Glomerular visceral epithelial cell (primary cell): Measurements from ENCODE around the gene PGBD2.
A peak's percentile ranks its signal among the peaks of the same experiment; 100 is the strongest.
"Not testable (repeated sequence)": the region's sequence is repeated elsewhere in the genome, so short reads cannot be mapped to it uniquely, and the experiment has no call there.

Experiments
- DNase-seq: peaks from one replicate; pipeline ENCODE4 v3.0.0-alpha.2; 2016; ENCODE audit errors: extremely low spot score

Gene PGBD2

DNA sequence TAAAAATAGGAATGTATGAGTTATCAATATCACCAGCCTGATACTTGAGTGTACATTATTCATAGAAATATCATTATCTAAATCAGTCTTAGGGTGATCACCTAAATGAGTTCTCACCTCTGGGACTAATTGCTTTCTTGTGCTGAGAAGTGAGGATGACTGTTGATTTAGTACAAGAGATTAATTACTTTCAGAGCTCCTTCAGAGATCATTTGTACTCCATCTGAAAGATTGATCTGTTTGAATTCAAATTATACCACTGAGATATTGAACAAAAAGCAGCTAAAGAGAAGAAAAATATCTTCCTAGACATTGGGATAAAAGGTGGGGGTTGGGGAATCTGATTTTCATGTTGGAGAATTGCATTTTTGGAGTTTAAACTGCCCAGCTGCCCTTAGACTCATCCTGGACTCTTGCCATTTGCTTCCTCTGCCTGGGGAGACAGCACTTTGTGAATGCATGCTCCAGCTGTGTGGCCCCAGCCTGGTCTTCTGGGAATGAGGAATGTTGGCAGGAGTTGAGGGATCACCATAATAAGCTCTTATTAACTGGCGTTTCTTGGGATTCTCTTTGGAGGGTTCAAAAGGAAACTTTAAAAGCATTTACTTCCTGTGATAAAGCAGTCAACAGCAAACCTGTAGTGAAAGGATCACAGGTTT, 19.7 kb upstream of the PGBD2 start:
- DNase-seq, result no peak

DNA sequence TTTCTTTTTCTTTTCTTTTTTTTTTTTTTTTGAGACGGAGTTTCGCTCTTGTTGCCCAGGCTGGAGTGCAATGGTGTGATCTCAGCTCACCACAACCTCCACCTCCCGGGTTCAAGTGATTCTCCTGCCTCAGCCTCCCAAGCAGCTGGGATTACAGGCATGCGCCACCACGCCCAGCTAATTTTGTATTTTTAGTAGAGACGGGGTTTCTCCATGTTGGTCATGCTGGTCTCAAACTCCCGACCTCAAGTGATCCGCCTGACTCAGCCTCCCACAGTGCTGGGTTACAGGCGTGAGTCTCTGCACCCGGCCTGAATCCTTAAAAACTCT, 16.2 kb upstream of the PGBD2 start:
- DNase-seq, result not testable (repeated sequence)

DNA sequence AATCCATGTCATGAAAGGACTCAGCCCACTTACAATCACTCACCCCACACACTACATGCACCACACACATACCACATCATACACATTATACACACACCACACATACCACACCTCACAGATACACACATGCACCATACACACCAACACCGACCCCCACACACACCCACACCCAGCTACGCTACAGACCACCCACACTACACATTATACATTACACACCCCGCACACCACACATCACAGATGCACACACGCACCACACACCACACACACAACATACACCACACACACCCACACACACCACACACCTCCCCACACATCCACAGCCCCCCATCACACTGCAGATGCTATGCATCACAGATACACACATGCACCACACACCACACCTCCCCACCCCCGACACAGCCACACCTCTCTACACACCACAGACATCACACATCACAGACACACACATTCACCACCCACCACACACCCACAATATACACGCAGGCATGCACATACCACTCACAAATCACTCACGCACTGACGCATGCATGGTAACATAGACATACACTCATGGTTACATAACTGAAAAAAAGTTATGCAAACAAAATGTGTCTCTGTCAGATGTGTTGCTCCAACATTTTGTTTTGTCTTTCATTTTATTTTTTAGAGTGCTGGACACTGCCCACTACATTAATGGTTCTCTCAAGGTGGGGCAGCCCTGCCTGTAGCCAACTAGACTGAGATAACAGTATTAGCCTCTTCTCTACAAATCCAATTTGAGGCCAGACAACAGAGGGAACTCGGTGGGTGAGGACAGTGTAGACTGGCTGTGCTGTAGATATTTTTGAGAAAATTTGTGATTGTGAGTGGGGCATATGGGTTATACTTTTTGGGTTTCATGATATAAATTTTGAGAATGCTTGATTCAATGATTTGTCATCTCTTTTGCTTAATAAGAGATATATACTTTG, 15.2 kb upstream of the PGBD2 start:
- no peak for DNase-seq

DNA sequence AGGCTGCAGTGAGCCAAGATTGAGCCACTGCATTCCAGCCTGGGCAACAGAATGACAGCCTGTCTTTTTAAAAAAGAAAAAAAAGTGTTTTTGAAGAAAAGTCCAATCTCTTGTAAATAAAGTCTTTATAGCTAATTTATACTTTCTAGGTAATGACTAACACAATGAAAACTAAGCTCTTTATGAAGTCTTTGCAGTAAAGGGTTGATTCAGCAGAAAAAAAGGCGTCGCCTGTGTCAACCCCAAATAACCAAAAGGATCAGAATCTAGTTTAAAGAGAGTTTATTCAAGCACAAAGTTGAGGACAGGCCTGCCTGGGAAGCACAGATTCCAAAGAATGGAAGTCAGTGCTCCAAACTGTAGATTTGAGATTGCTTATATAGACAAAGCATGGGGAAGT, 14.3 kb upstream of the PGBD2 start:
- DNase-seq, result no peak

DNA sequence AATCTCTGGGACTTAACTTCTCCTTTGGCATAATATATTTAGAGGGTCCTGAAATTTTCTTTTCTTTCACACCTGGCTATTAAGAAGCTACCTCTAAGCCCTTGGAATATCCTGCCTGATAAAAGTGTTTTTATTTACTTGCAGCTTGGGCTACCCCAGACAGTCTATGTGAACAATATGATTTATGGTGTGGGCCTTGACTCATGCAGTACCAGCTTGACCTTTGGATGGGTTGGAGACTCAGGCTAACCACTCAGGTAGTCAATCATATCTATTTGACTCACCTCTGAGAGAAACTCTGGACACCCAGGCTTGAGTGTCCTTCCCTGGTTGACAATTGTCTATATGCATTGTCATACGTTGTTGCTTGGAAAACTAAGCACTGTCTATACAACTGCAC, 13.4 kb upstream of the PGBD2 start:
- no peak for DNase-seq

DNA sequence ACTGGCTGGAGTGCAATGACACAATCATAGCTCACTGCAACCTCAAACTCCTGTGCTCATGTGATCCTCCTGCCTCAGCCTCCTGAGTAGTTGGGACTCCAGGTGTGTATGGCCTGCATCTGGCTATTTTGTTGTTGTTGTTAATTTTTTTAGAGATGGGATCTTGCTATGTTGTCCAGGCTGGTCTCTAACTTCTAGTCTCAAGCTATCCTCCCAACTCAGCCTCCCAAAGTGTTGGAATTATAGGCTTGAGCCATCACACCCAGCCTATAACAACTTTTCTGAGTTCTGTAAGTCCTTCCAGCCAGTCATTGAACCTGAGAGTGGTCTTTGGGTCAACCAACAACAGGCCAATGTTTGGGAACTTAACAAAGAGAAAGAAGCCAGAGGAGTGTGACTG, 11.2 kb upstream of the PGBD2 start:
- DNase-seq, result no peak

DNA sequence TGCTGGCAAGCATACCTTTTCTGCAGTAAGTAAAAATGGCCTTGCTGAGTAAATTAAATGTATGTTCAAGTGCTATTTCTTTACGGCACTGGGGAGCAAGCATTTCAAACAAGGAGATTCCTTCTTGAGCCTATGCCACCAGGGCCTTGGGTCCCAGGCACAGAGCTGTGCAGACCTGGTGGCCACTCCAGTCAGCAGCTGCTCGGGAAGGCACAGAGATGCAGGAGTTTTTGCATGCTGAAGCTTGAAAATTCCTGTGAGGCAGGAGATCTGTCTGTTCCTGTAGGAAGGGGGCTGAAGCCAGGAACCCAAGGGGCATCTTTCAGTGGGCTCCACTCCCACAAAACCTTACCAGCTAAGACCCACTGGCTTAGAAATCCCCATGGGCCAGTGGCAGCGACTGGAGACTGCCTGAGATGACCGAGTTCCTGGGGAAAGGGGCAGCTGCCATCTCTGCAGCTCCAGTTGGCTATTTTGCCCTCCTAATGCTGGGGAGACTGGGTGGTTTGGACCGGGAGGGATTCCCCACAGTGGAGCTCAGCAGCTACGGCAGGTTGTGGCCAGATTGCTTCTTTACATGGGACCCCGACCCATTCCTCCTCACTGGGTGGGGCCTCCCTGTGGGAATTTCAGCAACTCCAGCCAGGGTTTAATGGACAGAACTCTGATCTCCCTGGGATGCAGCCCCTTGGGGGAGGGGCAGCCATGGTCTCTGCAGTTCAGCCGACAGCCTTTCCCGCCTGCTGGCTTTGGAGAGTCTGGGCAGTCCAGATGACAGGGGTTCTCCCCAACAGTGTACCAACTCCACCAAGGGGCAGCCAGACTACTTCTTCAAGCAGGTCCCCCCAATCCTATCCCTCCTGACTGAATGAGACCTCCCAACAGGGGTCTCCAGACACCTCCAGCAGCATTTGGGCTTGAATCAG, 8.4 kb upstream of the PGBD2 start:
- DNase-seq, result no peak

DNA sequence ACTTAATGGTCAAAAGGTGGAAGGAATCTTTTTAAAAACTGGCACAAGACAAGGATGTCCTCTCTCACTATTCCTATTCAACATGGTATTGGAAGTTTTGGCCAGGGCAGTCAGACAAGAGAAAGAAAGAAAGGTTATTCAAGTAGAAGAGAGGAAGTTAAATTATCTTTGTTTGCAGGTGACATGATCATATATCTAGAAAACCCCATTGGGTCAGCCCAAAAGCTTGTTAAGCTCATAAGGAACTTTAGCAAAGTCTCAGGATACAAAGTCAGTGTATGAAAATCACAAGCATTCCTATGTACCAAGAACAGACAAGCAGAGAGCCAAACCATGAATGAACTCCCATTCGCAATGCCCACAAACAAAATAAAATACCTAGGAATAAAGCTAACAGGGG, 5.4 kb upstream of the PGBD2 start:
- no peak for DNase-seq

DNA sequence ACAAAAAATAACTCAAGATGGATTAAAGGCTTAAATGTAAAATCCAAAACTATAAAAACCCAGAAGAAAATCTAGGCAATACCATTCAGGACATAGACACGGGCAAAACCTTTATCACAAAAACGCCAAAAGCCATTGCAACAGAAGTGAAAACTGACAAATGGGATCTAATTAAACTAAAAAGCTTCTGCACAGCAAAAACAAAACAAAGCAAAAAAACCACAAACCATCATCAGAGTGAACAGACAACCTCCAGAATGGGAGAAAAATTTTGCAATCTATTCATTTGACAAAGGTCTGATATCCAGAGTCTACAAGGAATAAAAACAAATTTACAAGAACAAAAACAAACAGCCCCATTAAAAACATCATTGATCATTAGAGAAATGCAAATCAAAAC, 4.5 kb upstream of the PGBD2 start:
- no peak for DNase-seq

DNA sequence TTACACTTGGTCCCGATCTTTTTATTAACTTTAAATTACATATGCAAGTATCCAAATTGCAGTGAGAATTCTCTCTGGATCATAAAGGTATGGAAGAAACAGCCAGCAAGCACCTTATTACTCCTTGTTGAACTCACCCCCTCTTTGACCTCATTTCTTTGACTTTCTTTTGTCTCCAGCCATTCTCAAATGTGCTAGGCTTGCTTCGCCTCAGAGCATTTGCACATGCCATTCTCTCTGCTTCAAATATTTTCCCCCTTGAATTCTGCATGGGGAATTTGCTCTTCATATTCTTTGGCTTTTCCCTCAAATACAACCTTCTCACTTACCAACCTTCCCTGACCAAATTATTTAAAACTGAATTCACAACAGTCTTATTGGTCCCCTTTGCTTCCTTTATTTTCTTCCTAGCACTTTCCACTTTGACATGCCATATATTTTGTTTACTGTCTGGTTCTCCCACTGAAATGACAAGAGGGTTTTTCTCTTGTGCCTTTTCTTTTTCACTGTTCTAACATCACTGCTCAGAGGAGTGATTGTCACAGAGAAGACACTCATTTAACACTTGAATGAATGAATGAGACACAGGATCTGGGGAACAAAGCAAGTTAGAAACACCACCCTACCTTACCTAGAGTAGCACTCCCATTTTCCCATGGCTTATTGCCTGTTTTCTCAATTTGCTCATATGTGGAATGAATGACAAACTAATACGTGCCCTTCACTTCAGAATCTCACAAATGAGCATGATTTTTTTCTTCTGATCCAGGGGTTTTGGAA, 1.4 kb upstream of the PGBD2 start:
- DNase-seq, result no peak

DNA sequence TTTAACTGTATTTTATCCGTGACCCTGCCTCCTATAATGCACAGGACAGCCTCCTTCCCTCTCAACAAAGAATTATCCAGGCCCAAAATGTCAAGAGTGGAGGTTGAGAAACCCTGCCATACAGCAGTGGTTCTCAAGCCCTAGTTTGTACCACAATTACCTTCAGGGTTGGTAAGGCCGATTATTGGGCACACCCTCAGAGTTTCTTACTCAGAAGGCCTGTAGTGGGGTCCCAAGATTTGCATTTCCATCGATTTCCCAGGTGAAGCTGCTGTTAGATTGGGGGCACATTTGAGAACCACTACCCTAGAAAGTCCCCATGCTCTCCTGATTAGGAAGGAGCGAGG, 400 bp upstream of the PGBD2 start:
- no peak for DNase-seq

DNA sequence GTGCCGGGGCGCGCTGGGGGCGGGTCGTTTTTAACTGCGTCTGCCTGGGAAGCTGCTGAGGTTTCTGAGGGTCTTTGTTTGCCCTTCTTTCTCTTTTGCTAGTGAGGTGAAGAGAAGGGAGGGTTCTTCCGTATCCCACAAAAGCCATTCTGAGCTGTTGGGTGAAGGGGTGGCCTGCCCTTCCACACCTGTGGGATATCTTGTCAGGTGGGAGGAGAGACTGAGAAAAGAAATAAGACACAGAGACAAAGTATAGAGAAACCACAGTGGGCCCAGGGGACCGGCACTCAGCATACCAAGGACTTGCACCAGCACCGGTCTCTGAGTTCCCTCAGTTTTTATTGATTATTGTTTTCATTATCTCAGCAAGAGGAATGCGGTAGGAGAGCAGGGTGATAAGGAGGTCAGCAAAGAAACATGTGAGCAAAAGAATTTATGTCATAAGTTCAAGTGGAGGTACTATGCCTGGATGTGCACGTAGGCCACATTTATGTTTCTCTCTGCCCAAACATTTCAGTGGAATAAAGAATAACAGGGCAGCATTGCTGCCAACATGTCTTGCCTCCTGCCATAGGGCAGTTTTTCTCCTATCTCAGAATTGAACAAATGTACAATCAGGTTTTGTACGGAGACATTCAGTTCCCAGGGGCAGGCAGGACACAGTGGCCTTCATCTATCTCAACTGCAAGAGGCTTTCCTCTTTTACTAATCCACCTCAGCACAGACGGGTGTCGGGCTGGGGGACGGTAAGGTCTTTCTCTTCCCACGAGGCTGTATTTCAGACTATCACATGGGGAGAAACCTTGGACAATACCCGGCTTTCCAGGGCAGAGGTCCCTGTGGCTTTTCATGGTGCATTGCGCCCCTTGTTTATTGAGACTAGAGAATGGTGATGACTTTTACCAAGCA, 972 bp downstream of the PGBD2 start:
- no peak for DNase-seq

DNA sequence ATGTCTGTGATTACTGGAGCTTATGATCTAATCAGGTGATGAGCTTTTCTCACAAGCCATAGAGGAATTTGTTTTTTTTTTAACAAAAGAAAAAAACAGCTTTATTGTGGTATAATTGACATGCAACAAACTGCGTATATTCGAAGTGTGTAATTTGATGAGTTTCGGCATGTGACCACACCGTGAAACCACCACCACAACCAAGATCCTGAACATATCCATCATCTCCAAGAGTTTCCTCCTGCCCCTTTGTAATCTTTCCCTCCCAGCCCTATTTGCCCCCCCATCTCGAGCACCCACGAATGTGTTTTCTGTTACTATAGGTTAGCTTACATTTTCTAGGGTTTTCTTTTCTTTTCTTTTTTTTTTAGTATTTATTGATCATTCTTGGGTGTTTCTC, 4.7 kb downstream of the PGBD2 start:
- DNase-seq, result no peak

DNA sequence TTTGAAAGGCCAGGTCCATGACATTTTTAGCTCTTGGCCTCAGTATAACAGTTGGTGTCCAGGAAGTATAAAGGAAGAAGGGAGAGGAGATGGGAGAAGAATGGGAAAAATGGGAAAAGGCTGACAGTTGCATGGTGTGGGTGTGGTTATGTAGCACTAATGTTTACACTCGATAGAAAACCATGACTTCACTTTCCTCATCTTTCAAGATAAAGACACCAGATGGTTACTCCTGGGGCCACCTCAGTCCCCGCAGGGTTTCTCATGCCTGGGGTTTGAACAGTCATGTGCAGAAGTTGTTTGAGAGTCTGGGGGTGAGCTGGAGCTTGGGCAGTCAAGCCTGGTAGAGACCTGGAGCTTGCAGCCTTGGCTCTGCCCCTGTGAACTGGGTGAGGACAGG, 7.9 kb downstream of the PGBD2 start:
- no peak for DNase-seq

DNA sequence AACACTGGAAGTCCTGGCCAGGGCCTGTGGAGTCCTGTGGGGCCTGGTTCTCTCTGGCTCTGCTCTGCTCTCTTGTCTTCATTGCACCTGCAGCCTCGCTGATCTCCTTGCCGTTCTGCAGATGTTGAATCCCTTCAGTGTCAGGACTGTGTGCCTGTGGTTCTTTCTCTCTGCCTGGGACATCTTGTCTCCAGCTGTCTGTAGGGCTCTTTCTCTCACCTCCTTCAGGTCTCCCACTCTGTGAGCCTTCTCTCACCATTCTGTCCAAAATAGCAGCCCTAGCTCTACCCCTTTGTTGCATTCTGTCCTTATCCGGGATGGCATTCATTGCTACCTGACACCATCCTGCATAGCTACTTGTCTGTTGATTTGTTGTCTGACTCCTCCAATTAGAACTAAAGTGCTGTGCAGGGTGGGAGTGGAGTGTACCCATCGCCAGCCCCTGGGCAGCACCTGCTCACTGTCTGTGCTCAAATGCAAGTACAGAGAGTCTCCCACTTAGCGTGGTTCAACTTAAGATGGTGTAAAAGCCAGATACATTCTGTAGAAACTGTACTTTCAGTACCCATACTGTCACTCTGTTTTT, 8.9 kb downstream of the PGBD2 start:
- no peak for DNase-seq

DNA sequence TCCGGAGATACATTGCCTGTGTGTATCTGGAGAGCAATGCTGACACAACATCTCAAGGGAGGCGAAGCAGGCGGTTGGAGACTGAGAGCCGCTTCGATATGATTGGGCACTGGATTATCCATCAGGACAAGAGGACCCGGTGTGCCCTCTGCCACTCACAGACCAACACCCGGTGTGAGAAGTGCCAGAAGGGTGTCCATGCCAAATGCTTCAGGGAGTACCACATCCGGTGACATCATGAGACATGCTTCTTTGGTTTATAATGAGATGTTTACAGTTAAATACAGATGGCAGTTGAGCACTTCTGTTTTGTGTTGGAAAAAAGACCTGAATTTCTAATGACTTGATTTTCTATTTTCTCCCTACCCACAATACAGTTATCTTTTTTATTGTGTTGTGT, 12.1 kb downstream of the PGBD2 start:
- DNase-seq, result no peak

DNA sequence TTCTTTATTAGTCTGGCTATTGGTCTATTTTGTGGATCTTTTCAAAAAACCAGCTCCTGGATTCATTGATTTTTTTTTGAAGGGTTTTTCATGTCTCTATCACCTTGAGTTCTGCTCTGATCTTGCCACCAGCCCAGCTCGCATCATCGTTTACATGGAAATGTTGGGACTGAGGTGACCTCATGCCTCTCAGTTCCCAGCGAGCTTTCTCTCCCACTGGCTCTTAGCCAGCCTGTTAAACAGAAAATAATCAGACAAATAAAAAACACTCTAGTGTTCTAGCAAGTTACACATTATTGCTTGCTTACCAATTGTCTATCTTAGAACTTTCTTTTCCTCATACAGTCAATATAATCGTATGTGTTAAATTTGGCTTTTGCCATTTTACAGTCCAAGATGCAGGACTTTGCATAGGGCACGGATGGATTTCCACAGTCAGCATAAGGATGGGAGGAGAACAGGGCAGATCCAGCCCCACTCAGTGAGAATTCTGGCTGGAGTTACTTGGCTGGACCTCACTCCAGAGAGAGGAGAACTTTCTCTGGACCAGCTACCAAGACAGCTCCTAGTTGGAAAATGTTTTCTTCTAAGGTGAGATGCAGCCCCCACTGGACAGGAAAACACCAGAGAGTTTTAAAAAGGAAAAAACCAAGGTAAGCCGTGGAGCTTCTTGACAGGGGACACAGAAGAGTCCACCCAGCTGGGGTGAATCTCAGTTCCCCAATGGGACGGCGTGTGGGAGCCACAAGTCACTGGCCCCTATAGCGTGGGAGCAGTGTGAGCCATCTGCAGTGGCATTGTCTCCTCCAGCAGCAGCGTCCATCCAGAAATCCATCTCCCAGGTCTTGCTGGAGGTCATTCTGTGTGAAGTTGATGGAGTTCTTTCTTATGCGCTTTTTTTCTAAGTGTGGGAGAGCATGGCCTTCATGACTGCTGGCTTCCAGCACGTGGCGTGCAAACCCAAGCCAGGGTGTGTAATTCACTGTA, 17.6 kb downstream of the PGBD2 start:
- no peak for DNase-seq

DNA sequence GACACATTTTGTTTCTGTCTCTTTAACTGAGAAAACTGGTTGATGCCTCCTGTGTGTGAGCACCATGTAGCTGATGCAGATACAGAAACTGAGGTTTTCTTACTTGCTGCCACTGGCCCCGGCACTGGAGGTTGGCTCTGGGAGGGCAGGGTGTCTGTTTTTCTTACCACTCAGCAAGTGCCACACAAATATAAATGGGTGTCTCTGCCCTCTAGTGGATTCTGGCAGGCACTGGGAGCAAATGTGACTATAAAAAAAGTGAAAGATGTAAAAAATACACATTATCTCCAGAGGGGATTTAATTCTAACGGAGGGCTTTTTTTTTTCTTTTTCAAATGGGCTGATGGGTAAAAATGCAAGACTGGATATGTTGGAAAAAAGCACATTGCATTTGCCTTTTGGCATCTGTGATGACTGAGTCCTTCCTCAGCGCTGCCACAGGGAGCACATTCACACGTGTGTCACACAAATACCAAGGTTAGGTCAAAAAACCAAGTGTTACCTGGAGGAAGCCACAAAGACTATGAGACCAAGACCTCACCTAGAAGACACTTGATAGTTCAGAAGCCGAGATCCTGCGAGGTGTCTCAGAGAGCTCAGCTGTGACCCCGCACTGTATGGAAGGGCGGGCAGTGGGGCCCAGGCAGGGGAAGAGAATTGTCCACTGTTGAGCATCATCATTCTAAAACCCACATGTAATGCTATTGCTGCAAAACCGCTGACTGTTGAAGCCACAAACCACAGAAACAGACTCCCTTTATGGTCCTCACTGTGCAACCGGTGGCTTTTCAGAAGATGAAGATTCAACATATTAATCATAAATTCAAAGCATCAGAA, 18.9 kb downstream of the PGBD2 start:
- peak; percentile 70 for DNase-seq
